GM10266 (cell line): Measurements from ENCODE around the gene GNA12.

ENCODE experiments used
- DNase-seq: peaks from one replicate; pipeline ENCODE4 v3.0.0; 2012; ENCODE audit errors: extremely low spot score
- CTCF ChIP-seq: IDR thresholded peaks from 2 replicates; pipeline ENCODE4 v1.5.1; 2012; ENCODE audit warnings: mild to moderate bottlenecking, low read depth; ENCODE audit not compliant: control insufficient read depth, insufficient read depth; ENCODE audit errors: missing control alignments

Gene GNA12

DNA sequence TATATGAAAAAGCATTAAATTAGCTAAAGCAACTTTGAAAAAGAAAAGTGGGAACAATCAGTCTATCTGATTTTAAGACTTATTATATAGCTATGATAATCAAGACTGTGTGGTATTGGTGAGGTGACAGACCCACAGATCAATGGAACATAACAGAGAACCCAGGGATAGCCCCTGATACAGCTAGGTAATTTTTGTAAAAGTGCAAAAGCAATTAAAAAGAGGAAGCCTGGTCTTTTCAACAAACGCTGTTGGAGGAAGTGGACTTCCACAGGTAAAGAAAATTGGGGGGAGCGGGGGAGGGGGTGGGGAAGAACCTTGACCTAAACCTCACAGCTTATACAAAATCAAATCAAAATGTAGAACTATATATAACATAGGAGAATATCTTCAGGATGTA lies 45.4 kb downstream of the GNA12 start:
- DNase-seq: no peak
- TF ChIP-seq CTCF: no peak

GRCh38 chr7:2796358-2797352 lies 47.5 kb downstream of the GNA12 start:
- no peak for DNase-seq
- no peak for TF ChIP-seq CTCF

GRCh38 chr7:2795906-2796305 lies 48.2 kb downstream of the GNA12 start:
- no peak for TF ChIP-seq CTCF
- no peak for DNase-seq

DNA sequence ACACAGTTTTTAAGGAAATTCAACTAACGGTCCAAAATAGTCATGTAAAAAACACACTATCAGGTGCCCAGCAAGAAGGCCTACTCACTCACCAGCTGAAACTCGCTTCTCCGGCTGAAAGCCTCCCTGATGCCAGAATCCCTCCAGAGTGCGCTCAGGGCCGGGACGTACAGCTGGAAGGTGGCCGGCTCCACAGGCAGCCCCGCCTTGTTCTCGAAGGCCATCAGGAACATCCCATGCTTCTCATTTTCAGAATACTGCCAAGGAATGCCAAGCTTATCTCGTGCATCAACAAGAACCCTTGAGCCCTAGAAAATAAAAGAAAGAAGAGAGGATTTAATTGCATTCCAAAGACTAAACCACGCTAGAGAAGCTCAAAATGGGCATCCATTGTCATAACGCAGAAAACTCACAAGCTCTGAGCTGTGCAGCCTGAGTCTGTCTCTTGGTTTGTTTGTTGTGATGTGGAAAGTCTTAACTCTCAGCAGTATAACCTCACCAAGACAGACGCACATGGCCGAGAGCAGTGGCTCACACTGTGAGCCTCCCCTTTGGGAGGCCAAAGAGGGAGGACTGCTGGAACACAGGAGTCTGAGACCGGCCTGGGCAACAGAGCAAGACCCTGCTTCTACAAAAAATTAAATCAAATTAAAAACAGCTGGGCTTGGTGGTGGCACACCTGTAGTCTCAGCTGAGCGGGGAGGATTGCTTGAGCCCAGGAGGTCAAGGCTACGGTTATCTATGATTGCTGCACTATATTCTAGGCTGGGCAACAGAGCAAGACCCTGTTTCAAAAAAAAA lies 49.1 kb downstream of the GNA12 start:
- no peak for DNase-seq

GRCh38 chr7:2792856-2793487 lies 51.1 kb downstream of the GNA12 start:
- no peak for DNase-seq
- TF ChIP-seq CTCF: no peak

More for the DNA sequence above, 49.1 kb downstream of the GNA12 start:
- no peak for TF ChIP-seq CTCF

DNA sequence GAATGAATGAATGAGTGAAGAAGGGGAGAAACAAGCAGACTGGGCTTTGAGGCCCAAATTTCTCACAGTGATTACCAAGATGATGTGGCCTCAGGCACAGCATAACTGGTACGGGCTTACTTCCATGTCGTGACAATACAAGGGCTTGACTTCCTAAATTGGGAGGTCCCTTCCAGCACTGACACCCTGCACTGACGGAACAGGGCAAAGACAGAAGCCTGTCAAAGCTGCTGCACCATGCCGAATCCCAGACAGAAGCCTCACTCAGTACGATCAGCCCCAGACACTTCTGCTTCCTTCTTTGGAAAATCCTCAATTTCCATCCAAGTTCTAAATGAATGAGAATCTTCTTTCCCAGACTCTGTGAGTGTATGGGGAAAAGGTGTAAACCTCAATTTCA lies 51.9 kb downstream of the GNA12 start:
- TF ChIP-seq CTCF: no peak
- no peak for DNase-seq
